GM23248 (cell line): ENCODE measurements around the gene SRP54. TPM values are rescaled to one million over a fixed set of nuclear protein-coding genes. Genes with fewer than 3 reads are reported as not detected.

ENCODE experiments used
- DNase-seq: peaks from one replicate; pipeline ENCODE4 v3.0.0-alpha.2; 2015
- H2AFZ ChIP-seq: fragments of 200-600 bp; sonication (generic); 2 replicates; pipeline ENCODE4 v1.6.1; 2016; ENCODE audit warnings: antibody characterized with exemption
- H3F3A ChIP-seq: fragments of 200-600 bp; sonication (generic); 2 replicates; pipeline ENCODE4 v1.6.1; 2016; ENCODE audit warnings: mild to moderate bottlenecking, antibody characterized with exemption, mixed run types; ENCODE audit not compliant: insufficient read depth
- H3K27ac ChIP-seq: fragments of 200-600 bp; sonication (generic); 2 replicates; pipeline ENCODE4 v1.5.1; 2016; ENCODE audit warnings: mild to moderate bottlenecking
- H3K27me3 ChIP-seq: fragments of 200-600 bp; sonication (generic); replicated peaks from 2 replicates; pipeline ENCODE4 v1.6.1; 2016; ENCODE audit warnings: mild to moderate bottlenecking; ENCODE audit not compliant: insufficient read depth
- H3K36me3 ChIP-seq: fragments of 200-600 bp; sonication (generic); 2 replicates; pipeline ENCODE4 v1.6.1; 2016; ENCODE audit warnings: low read depth, mild to moderate bottlenecking
- H3K4me1 ChIP-seq: fragments of 200-600 bp; sonication (generic); 2 replicates; pipeline ENCODE4 v1.6.1; 2016; ENCODE audit warnings: mild to moderate bottlenecking; ENCODE audit not compliant: insufficient read depth
- H3K4me2 ChIP-seq: fragments of 200-600 bp; sonication (generic); one replicate; pipeline ENCODE4 v1.6.1; 2016; ENCODE audit warnings: mild to moderate bottlenecking; ENCODE audit not compliant: unreplicated experiment
- H3K4me3 ChIP-seq: fragments of 200-600 bp; sonication (generic); 2 replicates; pipeline ENCODE4 v1.5.1; 2016; ENCODE audit warnings: mild to moderate bottlenecking
- H3K79me2 ChIP-seq: fragments of 200-600 bp; sonication (generic); 2 replicates; pipeline ENCODE4 v1.6.1; 2016; ENCODE audit warnings: mild to moderate bottlenecking; ENCODE audit not compliant: insufficient read depth
- H3K9ac ChIP-seq: fragments of 200-600 bp; sonication (generic); 2 replicates; pipeline ENCODE4 v1.6.1; 2016; ENCODE audit warnings: mild to moderate bottlenecking
- H3K9me2 ChIP-seq: fragments of 200-600 bp; sonication (generic); 2 replicates; pipeline ENCODE4 v1.6.1; 2016; ENCODE audit warnings: mixed run types, mild to moderate bottlenecking, moderate library complexity; ENCODE audit not compliant: insufficient read depth
- H3K9me3 ChIP-seq: fragments of 200-600 bp; sonication (generic); one replicate; pipeline ENCODE4 v1.6.1; 2017; ENCODE audit warnings: low read depth
- H4K20me1 ChIP-seq: fragments of 200-600 bp; sonication (generic); 2 replicates; pipeline ENCODE4 v1.6.0; 2016; ENCODE audit not compliant: insufficient read depth
- EZH2 ChIP-seq: fragments of 200-600 bp; sonication (generic); IDR thresholded peaks from 2 replicates; pipeline ENCODE4 v1.6.1; 2018; ENCODE audit warnings: antibody characterized with exemption, mild to moderate bottlenecking; ENCODE audit not compliant: insufficient read depth, poor library complexity, severe bottlenecking
- EZH2phosphoT487 ChIP-seq: fragments of 200-600 bp; sonication (generic); IDR thresholded peaks from 2 replicates; pipeline ENCODE4 v1.6.1; 2018; ENCODE audit warnings: antibody characterized with exemption, moderate library complexity, mild to moderate bottlenecking, low read depth; ENCODE audit not compliant: insufficient read depth
- WGBS, 2 experiments: methylation state at CpG; one replicate each; pipeline ENCODE4 v1.1.6; 2015 to 2017; ENCODE audit warnings: low lambda C conversion rate in 2 of 2, low coverage in 1 of 2; ENCODE audit errors: missing lambda C conversion rate in 2 of 2; 5-methylcytosine and 5-hydroxymethylcytosine counted together
- in situ Hi-C: fragments of 300-500 bp; cut with MboI; formaldehyde crosslinking; loops from 2 replicates; pipeline ENCODE4 v1.15.0; 2020
- polyA plus RNA-seq: library from polyadenylated mRNA; unstranded; fragments of >200 nt; fragmentation: Nextera tagmentation; extraction: Ambion mirVana; gene quantifications from 2 replicates; pipeline ENCODE4 v1.2.1, GENCODE V29; 2016
- total RNA-seq: library from RNA; depleted of rRNA; stranded (reverse); fragments of >200 nt; shearing (Covaris generic); gene quantifications from 2 replicates; pipeline ENCODE4 v1.2.3, GENCODE V29; 2014

Gene SRP54
- total and polyA plus RNA-seq, 2 experiments from 2014 or later = 78.0 to 78.8 TPM

DNA sequence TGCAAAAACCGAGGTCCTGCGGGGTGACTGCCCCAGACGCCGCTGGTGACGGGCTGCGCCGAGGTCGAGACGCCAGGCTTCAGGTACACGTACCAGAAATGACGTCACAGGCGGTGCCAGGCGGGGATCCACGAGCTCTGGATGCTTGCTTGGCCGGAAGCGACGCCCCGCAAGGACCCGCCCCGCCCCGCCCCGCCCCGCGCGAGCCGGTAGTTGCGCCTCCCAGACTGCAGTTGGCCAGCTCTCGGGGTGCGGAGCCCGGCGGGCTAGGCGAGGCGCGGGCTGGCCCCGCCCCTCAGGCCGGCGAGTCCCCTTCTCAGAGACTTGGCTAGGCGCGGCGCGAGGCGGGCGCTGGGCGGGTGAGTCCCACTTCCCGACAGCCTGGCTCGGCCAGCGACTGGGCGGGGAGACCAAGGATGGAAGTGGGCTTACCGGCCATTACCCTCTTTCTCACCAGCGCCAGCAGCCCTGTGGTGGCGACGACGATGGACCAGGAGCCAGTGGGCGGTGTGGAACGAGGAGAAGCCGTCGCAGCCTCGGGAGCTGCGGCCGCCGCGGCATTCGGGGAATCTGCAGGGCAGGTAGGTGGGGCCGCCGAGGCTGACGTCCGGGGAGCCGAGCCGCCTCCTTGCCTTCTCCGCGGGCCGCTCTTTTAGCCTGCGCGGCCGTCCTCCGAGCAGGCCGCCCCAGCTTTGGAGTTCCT lies 63.4 kb downstream of the SRP54 start, which contains the start of gene FAM177A1:
TSS of gene FAM177A1 (plus strand) at position 225 of the 703 bp plus-strand sequence. CDS start at position 417, 192 bp downstream.
- Histone ChIP-seq H3K4me2 (peak within 1 kb of the TSS; percentile 98), H3K27me3 (no peaks in the 10 kb centered on the region), H3K79me2 (peaks cover 40% of the 10 kb centered on the region), H3K9me3 (no peaks in the 10 kb centered on the region), H3K9ac (peak within 1 kb of the TSS; percentile 93), H3K36me3 (peaks cover 4% of the 10 kb centered on the region; the same call in 1 of the 2 replicates), H2AFZ (peak within 1 kb of the TSS; percentile 89), H3K9me2 (no peaks in the 10 kb centered on the region), H3F3A (peaks cover 29% of the 10 kb centered on the region), H3K27ac (peak within 1 kb of the TSS; percentile 96), H3K4me1 (peaks cover 29% of the 10 kb centered on the region; the same call in 1 of the 2 replicates), H4K20me1 (no peaks in the 10 kb centered on the region), H3K4me3 (peak within 1 kb of the TSS; percentile 82)
- TF ChIP-seq EZH2 (no peak), EZH2phosphoT487 (no peak)
- in situ Hi-C loops = no loop called here
- WGBS, 2 experiments = 1% methylated on average over 35 to 46 of the region's 77 CpGs
- DNase-seq = peak; percentile 99

DNA sequence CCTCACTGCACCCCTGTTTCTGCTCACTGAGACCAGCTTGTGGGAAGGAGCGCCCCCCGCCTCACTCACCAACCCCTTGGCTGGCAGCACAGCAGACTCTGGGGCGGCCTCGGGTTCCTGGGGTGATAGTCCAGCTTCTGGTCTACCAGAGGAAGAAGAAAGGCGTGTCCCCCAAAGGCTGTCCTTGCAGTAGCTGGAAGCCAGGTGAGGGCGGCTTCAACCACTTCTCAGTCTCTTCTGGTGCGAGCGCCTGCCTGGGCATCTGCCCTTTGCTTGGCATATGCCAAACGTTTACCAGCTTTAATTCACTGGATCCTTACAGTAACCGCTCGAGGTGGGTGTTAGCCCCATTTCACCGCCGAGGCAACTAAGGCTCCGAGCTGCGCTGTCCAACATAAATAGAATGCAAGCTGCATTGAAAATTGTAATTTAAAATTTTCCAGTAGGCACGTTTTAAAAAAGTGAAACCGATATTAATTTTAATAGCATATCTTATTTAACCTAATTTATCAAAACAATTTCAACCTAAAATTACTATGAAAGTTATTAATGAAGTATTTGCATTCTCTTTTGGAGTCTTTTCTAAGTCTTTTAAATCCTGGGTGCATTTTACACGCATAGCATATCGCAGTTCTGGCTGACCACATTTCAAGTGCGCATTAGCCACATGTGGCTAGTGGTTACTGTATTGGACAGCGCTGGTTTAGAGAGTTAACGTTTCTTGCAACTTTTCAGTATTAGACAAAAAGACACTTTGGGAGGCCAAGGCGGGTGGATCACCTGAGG lies 64.2 kb downstream of the SRP54 start:
- Histone ChIP-seq H3K4me3 (peak overlapping the region; percentile 82), H3K9me2 (no peaks in the 10 kb centered on the region), H3K27me3 (no peaks in the 10 kb centered on the region), H3K36me3 (peaks cover 4% of the 10 kb centered on the region; the same call in 1 of the 2 replicates), H3K79me2 (peaks cover 48% of the 10 kb centered on the region), H3K9me3 (no peaks in the 10 kb centered on the region), H3F3A (peaks cover 29% of the 10 kb centered on the region), H3K4me2 (peak overlapping the region; percentile 98), H2AFZ (peak overlapping the region; percentile 86), H3K9ac (peak overlapping the region; percentile 93), H3K27ac (peak overlapping the region; percentile 96), H3K4me1 (peaks cover 29% of the 10 kb centered on the region; the same call in 1 of the 2 replicates), H4K20me1 (no peaks in the 10 kb centered on the region)
- TF ChIP-seq EZH2 (no peak), EZH2phosphoT487 (no peak)
- in situ Hi-C loops = no loop called here
- peak; percentile 6 for DNase-seq
- WGBS, 2 experiments = 29 to 30% methylated on average over 23 of the region's 23 CpGs

DNA sequence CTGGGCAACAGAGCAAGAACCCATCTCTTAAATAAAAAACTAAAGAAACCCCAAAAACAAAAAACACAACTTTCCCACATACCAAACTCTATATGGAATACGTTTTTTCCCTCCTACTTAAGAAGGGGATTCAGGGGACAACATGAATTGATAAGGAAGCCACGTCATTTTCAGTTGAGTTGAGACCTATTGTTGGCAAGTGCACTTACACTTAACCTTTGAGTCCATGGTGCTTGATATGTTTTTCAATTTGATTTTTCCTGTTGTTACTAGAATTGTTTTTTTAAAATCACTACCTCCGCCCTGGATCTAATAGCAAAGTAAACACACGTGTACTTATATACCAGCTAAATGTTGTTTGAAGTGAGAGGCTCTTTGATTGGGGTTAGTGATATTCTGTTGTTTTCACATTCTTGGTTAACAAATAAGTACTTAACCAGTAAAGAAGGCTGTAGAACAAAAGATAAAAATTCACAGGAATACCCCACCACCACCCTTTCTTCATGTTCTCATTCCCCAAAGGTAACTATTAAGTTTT lies 65.3 kb downstream of the SRP54 start:
- peak overlapping the region; percentile 82 for H3K4me3 ChIP-seq
- 87 to 92% methylated on average over 4 of the region's 4 CpGs for WGBS, 2 experiments
- H3K27me3 ChIP-seq = no peaks in the 10 kb centered on the region
- no peak overlapping the region for H3K9ac ChIP-seq
- in situ Hi-C loops = no loop called here
- peaks cover 6% of the 10 kb centered on the region; the same call in 1 of the 2 replicates for H3K36me3 ChIP-seq
- no peak overlapping the region for H3K27ac ChIP-seq
- no peaks in the 10 kb centered on the region for H3K9me2 ChIP-seq
- peaks cover 26% of the 10 kb centered on the region for H3F3A ChIP-seq
- H2AFZ ChIP-seq = no peak overlapping the region
- TF ChIP-seq EZH2 = no peak
- no peak for TF ChIP-seq EZH2phosphoT487
- no peaks in the 10 kb centered on the region for H4K20me1 ChIP-seq
- peaks cover 57% of the 10 kb centered on the region for H3K79me2 ChIP-seq
- DNase-seq = no peak
- no peaks in the 10 kb centered on the region for H3K9me3 ChIP-seq
- H3K4me1 ChIP-seq = peaks cover 29% of the 10 kb centered on the region; the same call in 1 of the 2 replicates
- peak overlapping the region; percentile 98 for H3K4me2 ChIP-seq

GRCh38 chr14:35050652-35051051 lies 67.9 kb downstream of the SRP54 start:
- H3K9ac ChIP-seq = no peak overlapping the region
- no peaks in the 10 kb centered on the region for H3K9me3 ChIP-seq
- in situ Hi-C loops = no loop called here
- peaks cover 67% of the 10 kb centered on the region for H3K79me2 ChIP-seq
- WGBS, 2 experiments = 0 to 3% methylated on average over 1 of the region's 1 CpG
- no peak overlapping the region for H3K4me2 ChIP-seq
- peak; percentile 77 for DNase-seq
- H3K9me2 ChIP-seq = no peaks in the 10 kb centered on the region
- peaks cover 23% of the 10 kb centered on the region; the same call in 1 of the 2 replicates for H3K4me1 ChIP-seq
- TF ChIP-seq EZH2phosphoT487 (no peak), EZH2 (no peak)
- peaks cover 11% of the 10 kb centered on the region for H3F3A ChIP-seq
- no peaks in the 10 kb centered on the region for H4K20me1 ChIP-seq
- peaks cover 14% of the 10 kb centered on the region for H3K36me3 ChIP-seq
- H3K4me3 ChIP-seq = no peak overlapping the region
- H3K27me3 ChIP-seq = no peaks in the 10 kb centered on the region
- H2AFZ ChIP-seq = no peak overlapping the region
- H3K27ac ChIP-seq = peak overlapping the region; percentile 28
